Non-pigmented ciliary epithelial cell (primary cell): ENCODE data around the gene ZCCHC2.

Experiments
- DNase-seq: peaks from one replicate; pipeline ENCODE4 v3.0.0-alpha.2; 2010; ENCODE audit warnings: low read depth

The ZCCHC2 gene

DNA sequence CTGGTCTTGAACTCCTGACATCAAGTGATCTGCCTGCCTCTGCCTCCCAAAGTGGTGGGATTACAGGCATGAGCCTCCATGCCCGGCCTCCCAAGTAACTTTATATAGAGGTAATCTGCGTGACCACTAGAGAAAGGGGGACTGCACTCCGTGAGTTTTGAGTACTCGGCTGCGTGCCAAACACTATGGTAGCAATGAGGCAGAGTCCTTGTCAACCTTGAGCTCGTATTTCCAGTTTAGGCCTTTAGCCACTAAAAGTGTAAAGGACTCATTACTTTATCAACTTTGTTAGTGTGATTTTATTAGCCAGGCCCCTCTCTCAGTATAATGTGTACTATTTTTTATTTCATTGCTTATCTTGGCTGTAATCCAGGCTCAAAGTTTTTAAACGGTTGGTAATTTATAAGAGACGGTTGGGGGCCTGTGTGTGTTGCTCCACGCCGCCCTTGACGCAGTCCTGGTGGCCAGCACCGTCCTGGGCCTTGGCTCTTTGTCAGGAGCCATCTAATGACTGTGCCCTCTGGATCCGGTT lies 56.2 kb downstream of the ZCCHC2 start:
- DNase-seq: no peak

DNA sequence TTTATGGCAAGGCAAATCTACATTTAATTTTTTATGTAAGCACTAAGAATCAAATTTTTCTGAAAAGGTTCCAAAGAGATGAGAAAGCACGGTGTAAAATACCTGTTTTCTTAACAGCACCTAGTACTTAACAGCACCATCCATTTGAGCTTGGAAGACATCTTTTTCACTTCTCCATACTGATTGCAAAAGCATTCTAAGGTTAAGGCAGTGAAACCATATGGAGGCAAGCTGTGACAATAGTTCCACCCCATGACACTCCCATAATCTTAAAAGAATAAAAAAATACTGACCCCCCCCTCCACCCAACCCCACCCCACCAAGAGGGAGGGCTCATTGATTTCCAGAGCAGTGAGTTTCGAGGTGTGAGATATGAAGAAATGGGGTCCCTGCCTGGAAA lies 60.6 kb downstream of the ZCCHC2 start:
- no peak for DNase-seq

DNA sequence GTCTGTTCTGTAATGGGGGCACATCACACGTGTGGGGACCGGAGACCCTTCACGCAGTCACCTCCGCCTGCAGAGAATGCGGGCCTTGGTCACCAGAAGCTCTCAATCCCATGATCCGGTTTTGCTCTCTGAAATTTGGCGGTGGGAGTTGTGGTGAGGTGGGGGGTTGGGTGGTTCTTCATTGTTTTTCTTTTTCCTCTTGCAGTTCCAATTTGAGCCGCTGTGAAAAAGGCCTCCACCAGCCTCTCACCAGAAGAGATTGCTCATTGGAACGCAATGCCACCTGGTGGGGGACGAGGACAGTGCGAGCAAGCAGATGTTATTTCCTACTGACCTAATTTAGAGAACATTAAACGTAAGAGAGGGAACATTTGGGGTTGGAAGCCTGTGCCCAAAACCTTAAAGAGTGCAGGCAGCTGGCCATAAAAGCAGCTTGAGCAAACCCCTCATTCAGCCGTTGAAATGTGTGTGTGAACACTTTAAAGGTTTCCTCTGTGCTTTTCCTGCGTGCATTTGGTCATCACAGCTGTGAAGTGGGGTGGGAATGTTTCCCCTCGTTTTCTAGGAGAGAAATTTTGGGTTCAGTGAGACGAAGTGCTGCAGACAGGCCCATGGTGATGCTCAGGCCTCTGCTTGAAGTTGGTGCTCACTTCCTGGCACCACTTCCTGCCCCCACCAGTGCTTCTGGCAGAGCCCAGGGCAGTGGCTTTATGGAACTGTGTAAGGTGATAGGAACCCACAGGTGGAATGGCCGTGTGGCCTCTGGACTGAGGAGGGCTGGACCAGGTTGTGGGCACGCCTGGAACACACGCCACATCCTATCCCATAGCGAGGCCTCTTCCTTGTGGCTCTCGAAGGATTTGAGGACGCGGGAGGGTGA lies 61.7 kb downstream of the ZCCHC2 start:
- peak; percentile 73 for DNase-seq

DNA sequence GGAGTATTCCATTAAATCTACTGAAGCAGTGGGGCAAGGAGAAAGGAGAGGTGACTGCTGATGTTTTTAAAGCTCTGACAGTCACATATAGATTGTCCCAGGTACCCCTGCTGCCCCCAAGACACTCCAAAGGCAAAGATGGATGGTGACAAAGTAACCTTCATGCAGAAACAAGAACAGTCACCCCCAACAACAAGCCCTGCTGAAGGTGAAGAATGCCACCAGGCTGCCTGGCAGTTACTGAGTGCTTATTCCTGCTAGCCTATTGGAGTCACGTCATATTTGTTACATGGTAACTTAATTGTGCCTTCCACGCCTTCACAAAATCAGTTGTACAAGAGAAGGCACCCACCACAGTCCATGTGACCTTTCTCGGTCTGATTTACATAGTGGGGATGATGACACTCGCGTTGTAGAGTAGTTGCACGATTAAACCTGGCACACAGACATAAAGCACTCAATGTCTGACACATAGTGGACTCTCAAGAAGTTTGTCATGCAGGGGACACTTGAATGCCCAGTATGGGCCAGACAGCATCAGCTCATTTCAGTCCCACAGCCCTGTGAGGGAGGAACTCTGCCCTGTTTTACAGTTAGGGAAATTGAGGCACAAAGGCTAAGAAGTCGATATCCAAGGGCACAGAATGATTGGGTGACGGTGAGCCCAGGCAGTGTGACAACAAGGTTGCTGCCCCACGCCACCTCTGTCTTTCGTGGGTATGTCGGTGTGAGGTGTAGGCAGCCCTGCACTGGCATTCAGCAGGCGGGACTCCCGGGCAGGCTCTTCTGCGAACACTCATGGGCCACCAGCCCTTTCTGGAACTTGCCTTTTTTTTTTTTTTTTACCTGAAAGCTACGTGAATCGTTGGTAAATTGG lies 62.7 kb downstream of the ZCCHC2 start:
- no peak for DNase-seq

DNA sequence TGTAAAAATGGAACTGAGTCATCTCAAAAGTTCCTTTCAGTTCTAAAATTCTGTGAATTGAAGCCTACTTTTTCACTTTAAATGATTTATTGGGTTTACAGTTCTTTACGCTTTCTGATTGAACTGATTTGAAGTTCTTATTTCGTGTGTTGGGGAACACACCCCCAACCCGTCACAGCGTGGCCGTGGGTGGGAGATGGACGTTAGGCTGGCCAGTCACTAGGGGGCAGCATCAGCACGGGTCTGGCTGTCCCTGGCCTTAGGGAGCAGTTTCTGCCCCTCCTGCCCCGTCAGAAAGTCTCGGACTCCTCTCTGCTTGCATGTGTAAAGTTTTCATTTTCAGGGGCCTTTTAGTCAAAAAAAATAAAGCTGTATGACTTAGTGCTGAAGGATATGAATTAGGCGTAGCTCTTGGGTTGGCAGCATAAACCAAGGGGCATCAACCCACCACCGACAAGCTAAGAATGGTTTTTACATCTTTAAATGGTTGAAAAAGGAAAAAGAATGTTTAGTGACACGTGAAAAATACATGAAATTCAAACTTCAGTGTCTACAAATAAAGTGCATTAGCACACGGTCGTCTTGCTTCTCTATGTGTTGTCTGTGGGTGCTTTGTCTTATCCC lies 63.4 kb downstream of the ZCCHC2 start:
- DNase-seq: peak; percentile 24

DNA sequence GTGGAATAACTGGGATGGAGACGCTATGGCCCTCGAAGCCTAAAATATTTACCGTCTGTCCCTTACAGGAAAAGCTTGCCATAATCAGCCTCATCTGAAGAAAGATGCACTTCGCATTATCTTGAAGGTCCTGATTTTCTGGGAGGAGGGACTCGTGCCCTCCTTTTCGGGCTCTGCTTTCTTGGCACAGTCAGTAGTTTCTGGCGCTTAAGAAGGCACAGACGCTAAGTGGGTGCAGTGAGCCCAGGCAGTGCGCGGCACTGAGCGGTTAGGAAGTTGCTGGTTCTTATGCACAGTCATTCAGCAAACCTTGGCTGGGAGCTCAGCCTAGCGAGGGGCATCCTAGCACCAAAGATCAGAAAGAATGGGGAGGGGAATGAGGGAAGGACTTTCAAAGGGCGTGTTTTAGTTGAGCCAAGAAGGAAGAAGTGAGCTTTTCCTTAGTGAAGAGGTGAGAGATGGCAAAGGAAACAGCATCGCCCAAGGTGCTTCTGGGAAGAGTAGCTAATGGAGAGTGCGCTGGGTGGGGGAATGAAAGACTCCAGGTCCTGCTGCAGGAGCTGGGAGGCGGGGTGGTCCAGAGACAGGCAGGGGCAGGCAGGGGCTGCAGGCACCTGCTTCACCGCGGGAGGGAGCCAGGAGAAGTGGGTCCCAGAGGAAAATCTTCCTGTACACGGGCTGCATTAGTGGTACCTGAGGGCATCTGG lies 64.1 kb downstream of the ZCCHC2 start:
- no peak for DNase-seq

DNA sequence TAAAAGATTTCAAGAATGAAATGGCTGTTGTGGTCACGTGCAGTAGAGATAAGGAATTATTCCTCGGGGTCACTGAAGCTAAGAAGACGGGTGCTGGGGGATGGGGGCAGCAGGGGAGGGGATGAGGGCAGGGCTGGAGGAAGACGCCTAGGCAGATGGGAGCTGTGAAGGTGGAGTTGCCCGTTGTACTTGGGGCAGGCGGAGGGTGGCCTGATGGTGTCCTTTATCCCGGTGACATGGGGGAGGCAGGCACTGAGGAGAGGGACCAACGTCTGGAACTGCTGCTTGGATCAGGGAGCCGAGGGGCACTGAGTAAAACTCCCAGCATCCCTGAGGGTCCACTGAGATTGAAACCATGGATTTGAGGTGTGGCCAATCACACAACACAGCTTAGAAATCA lies 64.9 kb downstream of the ZCCHC2 start:
- no peak for DNase-seq

DNA sequence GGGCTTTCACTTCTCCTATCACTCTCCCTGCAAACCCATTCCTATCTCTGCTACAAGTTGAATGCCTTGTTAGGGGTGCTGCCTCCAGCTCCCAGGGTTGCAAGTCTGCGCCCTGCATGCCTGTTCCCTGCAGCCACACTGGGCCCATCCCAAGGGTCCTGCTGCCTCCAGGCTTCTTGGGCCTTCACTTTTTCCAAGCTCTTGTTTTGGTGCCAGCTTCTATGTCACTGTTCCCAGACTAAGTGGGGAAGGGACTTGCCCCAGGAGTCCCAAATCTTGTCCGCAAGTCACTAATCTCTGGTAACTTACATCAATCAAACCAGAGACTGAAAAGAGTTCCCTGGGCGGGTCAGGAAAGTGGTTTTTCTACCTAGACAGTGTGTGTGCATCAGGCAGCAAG lies 65.4 kb downstream of the ZCCHC2 start:
- no peak for DNase-seq

DNA sequence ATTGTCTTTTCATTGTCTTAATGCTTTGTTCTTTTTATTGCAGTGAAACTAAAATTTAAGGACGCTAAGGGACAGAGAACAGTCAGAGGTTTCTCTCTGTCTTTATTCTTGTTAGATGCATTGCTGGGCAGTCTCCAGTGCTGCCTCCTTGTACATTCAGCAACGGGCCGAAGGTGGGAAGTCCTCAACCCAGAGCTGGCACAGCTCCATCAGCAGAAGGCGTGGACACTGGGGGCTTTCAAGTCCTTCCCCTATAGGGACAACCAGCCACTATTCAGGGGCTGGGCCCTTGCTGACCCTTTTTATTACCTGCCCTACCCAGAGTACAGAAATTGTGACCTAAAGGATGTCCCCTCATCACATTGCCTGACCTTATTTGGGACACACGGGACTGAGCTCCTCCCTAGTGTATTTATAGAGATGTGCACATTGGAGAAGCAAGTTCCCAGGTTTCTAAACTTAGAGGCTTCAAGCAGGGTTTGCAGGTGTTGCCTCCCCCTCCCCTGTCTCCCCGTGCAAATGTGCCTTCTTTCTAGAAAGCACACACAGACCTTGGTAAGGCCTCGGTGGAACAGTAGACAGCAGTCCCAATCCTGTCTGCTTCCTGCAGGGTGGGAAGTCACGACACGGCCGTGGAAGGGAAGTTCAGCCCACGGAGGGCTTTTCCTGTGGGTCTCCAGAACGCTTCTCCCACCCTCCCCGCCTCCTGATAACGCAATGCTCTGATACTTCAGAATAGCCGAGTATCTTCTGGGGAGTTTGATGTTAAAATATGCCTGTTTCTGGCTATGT lies 68.2 kb downstream of the ZCCHC2 start:
- DNase-seq: no peak

DNA sequence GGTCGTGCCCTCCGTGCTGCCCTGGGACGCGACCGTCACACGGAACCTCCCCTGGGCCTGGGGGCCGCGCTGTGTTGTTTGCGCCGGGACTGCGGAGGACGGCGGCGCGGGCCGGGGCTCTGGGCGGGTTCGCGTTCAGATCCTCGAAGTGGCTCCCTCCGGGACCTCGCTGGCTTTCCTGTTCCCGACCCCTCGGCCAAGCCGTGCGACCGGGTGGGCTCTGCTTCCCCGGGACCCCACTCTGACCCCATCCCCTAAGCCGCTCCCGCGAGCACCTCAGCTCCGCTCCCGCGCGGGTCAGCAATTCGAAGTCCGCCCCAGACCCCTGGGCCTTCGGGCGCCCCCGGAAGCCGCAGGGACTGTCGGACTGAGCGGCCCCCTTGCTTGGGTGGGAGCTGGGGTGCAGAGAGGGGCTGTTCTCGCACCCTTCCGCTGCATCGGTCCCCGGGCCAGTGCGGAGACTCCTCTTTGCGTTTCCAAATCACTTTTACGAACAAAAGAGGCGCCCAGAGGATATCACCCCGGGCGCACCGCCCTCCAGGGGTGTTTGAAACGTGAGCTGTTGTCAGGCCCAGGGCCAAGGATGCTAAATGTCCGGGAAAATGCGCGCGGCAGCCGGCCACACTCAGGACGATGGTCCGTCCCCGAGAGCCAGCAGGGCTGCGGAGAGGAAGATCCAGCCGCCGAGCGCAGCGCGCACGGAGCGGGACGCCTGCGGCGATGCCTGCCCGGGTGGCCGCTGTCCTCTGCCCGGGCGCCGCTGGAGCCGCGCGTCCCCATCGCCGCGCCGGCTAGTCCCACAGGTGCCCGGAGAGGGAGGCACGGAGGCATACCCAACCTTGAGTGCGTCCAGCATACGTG lies 73.5 kb downstream of the ZCCHC2 start:
- DNase-seq: no peak

DNA sequence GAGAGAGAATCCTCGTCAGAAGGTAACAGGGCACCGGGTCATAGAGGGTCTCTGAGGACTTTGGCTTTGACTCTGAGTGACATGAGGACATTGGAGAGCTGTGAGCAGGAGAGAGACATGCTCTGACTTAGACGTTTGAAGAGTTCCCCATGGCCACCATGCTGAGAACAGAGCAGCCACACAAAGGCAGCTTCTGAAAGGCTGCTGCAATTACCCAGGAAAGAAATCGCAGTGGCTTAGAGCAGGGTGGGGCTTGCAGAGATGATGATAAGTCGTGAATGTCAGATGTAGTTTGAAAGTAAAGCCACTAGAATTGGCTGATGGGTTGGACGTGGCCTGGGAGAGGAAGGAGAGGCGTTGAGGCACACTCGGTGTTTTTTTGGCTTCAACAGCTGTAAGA lies 79.0 kb downstream of the ZCCHC2 start:
- DNase-seq: no peak

DNA sequence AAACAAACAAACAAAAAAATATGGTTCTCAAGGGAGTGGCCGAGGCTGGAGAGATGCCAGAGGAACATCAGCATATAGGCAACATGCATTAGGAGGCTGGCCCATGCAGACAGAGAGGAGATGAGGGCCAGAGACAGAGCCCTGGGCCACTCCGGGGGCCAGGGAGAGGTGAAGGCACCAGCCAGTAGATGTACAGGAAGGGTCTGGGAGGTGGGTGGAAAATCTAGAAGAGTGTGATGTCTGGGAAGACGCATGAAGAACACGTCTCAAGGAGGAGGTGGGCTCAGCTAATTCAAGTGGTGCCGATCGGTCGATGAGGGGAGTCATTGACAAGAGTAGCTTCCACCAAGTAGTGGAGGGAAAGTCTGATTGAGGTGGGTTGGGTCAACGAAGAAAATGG lies 79.9 kb downstream of the ZCCHC2 start:
- DNase-seq: no peak

DNA sequence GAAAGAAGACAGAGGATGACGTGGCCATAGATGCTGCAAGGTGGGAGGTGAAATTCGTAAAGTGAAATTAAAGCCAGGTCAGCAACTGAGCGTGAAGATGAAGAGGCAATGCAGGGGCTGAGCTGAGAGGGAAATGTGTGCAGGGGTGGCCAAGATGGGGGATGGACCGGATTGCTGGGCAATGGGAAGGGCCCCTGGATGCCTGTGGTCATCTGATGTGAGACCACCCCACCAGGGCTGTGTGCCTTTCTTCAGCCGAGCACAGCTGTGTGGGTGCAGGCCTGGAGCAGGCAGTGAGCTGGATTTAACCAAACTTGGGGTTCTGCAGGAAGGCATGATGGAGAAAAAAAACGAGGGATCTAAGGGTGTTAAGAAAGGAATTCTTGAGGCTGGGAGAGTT lies 80.4 kb downstream of the ZCCHC2 start:
- no peak for DNase-seq

DNA sequence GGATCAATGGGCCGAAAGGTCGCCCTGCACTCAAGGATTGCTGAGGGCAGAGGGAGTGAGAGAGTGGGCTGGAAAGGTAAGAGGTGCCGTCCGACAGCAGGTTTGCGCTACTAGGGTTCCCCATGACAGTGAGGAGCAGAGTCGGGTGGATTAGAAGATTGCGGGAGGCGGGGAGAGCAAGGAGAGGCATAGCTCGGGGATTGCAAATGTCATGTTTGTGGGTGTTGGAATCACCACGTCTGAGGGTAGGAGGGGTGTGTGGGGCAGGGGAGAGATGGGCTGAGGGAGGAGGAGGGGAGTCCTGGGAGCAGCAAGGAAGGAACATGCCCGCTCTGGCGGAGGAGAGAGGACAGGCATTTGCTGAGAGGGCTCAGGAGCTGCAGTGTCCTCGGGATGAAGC lies 81.2 kb downstream of the ZCCHC2 start:
- DNase-seq: no peak

DNA sequence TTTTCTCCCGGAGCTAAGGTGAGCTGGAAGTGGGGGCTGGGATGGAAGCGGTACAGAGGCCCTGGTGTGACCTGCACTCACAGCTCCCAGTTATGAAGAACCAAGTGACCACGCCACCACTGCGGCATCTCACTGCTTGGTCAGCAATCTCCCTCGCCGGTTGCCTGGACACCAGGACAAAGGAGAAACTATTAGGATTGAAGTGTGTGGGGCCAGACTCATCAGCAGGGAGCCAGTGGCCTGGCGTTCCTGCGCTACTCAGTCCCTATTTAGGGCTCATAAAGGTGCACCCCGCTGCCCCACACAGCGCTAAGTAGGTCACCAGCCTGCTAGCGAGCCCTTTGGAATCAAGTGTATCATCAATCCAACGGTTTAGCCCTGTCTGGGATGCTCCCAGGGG lies 82.9 kb downstream of the ZCCHC2 start:
- DNase-seq: no peak

DNA sequence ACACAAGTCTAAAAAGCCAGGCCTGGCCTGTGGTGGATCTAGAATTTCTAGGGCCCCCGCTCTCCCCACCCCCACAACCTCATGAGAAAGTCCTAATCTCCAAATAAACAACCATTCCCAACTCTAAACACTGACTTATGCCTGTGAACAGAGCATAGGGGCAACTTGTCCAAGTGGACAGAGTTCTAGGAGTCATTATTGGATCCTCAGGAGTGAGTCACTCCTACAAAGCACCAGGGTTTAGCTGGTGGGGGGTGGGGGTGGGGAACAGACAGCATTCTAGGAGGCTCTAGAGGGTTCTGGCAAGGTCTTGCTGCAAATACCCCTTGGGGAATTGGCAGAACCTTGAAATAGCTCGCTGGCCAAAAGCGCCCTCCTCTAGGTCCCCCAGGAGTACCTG lies 83.3 kb downstream of the ZCCHC2 start:
- DNase-seq: no peak

DNA sequence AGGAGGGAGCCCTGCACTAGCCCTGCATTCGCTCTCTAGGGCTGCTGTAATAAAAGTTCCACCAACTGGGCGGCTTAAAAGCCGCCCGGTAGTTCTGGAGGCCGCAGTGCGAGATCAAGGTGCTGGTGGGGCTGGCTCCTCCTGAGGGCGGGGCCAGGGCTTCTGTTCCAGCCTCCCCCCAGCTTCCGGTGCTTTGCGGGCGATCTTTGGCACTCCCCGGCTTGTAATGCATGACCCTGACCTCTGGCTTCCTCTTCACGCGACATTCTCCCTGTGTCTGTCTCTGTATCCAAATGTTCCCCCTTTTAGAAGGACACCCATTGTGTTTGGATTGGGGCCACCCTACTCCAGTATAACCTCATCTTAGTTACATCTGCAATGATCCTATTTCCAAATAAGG lies 84.5 kb downstream of the ZCCHC2 start:
- DNase-seq: no peak

DNA sequence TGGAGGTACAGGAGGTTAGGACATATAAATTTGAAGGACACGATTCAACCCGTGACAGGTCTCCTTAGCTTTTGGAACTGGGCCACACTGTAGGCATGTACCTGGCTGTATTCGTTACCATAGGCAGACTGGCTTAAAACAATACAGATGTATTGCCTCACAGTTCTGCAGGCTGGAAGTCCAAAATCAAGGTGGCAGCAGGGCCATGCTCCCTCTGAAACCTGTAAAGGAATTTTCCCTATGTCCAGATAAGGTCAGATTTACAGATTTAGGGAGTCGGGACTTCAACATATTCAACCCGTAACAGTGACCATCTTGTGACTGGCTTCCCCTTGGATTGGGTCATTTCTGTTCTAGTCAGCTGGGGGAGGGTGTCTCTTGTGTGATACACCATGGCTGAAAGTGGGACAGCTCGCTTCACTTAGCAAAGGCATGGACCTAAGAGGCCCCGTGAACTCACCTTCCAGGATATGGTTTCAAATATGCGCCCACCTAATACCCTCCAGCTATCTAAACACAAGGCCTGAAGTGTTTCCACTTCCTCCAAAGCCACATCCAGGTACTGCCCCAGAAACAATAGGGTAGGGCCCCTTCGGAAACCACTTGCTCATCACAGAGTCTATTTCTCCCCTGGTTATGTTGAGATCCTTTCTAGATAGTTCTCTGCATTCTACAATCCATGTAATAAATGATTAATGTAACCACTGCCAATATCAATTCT lies 85.0 kb downstream of the ZCCHC2 start:
- no peak for DNase-seq

DNA sequence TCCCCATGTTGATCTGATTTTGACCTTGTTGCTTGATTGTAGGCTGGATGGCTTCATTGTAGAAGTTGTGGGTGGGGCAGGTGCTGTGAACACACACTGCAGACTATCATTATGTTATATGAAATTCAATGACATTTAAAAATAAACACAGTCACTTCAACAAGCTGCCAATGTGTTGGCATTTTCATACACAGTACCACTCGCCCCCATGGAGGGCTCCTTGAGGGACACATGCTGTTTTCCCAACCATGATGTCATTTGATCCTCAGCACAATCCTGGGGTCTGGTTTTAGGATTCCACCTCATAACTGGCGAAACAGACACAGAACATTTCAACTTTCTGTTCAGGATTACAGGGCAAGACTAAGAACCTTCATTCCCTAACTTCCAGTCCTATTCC lies 86.9 kb downstream of the ZCCHC2 start:
- DNase-seq: no peak

DNA sequence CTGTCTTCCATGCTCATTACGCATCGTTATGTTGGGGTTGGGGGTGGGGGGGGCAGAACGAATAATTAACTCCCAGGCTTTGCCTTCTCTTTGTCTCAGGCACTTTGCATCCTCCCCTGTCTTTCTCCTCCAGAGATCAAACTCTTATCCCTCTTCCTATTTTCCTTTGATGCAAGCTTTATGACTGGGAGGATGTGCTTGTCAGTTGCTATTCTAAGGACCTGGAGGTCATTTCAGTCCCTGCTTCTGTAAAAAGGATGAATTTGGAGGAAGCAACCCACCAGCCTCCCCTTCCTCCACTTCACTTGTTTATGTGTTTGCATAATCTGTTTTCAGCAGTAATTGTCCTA lies 87.5 kb downstream of the ZCCHC2 start:
- DNase-seq: no peak
